DOHH2 (cell line): ENCODE data around the gene FAM78A.

ENCODE experiments used
- H3F3A ChIP-seq: fragments of 200-600 bp; sonication (generic), shearing (Covaris generic); 2 replicates; pipeline ENCODE4 v1.6.0; 2016; ENCODE audit warnings: antibody characterized with exemption, mild to moderate bottlenecking; ENCODE audit not compliant: control insufficient read depth, insufficient read depth
- H3K27ac ChIP-seq: fragments of 200-600 bp; sonication (generic); 2 replicates; pipeline ENCODE4 v1.5.1; 2014; ENCODE audit warnings: low read depth, mild to moderate bottlenecking, low read length, moderate library complexity
- H3K27me3 ChIP-seq: fragments of 200-600 bp; sonication (generic); 2 replicates; pipeline ENCODE4 v1.6.1; 2014; ENCODE audit warnings: mild to moderate bottlenecking, low read length, mixed read lengths; ENCODE audit not compliant: control insufficient read depth
- H3K36me3 ChIP-seq: fragments of 200-600 bp; sonication (generic); 2 replicates; pipeline ENCODE4 v1.6.1; 2014; ENCODE audit warnings: mild to moderate bottlenecking, low read length, moderate library complexity, mixed read lengths; ENCODE audit not compliant: control insufficient read depth
- H3K4me1 ChIP-seq: fragments of 200-600 bp; sonication (generic); 2 replicates; pipeline ENCODE4 v1.6.1; 2014; ENCODE audit warnings: mild to moderate bottlenecking, low read length, mixed read lengths; ENCODE audit not compliant: control insufficient read depth
- H3K4me2 ChIP-seq: fragments of 200-600 bp; sonication (generic); 2 replicates; pipeline ENCODE4 v1.6.0; 2014; ENCODE audit warnings: mild to moderate bottlenecking, low read length, moderate library complexity
- H3K4me3 ChIP-seq: fragments of 200-600 bp; sonication (generic); 2 replicates; pipeline ENCODE4 v1.5.1; 2014; ENCODE audit warnings: mild to moderate bottlenecking, low read length, mixed read lengths
- H3K79me2 ChIP-seq: fragments of 200-600 bp; sonication (generic); 2 replicates; pipeline ENCODE4 v1.6.1; 2014; ENCODE audit warnings: mild to moderate bottlenecking, low read length, mixed read lengths; ENCODE audit not compliant: control insufficient read depth
- H3K9me2 ChIP-seq: fragments of 200-600 bp; sonication (generic); replicated peaks from 2 replicates; pipeline ENCODE4 v1.6.1; 2014; ENCODE audit warnings: mild to moderate bottlenecking, low read length, mixed read lengths; ENCODE audit not compliant: control insufficient read depth
- H3K9me3 ChIP-seq: fragments of 200-600 bp; sonication (generic); 2 replicates; pipeline ENCODE4 v1.6.1; 2014; ENCODE audit warnings: antibody characterized with exemption, low read length, mixed read lengths; ENCODE audit not compliant: control insufficient read depth, insufficient read depth
- H4K20me1 ChIP-seq: fragments of 200-600 bp; sonication (generic); 2 replicates; pipeline ENCODE4 v1.6.0; 2014; ENCODE audit warnings: low read depth, mild to moderate bottlenecking, antibody characterized with exemption, low read length, moderate library complexity; ENCODE audit not compliant: control insufficient read depth, insufficient read depth
- EZH2phosphoT487 ChIP-seq: fragments of 200-600 bp; sonication (generic); IDR thresholded peaks from 2 replicates; pipeline ENCODE4 v1.6.1; 2017; ENCODE audit warnings: borderline replicate concordance, mild to moderate bottlenecking, antibody characterized with exemption, low read length, moderate library complexity, mixed read lengths
- TF ChIP-seq, protein P1 (sequence below): fragments of 200-600 bp; sonication (generic); IDR thresholded peaks from one replicate; pipeline ENCODE4 v1.5.1; 2014; ENCODE audit warnings: antibody characterized with exemption, mild to moderate bottlenecking, low read depth, low read length; ENCODE audit not compliant: poor library complexity, severe bottlenecking

Gene FAM78A

DNA sequence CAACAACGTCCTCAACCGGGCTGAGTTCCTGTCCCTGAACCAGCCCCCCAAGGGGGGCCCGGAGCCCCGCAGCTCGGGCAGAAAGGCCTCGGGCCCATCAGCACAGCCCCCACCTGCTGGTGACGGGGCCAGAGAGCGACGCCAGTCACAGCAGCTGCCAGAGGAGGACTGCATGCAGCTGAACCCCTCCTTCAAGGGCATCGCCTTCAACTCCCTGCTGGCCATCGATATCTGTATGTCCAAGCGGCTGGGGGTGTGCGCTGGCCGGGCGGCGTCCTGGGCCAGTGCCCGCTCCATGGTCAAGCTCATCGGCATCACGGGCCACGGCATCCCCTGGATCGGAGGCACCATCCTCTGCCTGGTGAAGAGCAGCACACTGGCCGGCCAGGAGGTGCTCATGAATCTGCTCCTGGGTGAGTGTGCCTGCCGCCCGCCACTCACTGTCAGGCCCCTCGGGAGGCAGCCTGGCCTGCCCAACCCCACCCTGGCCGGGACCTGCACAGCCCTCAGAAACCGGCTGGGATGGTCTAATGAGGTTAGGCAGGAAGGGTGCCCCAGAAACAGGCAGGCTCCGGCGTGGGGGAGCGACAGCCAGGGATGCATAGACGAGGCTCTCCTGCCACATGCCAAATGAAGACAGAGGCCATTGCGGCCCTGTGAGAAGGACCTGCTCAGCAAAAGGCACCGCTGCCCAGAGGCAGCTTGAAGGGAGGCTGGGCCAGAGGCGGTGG, 13.9 kb upstream of the FAM78A start:
- Histone ChIP-seq H3F3A (no peaks in the 10 kb centered on the region), H3K4me2 (peak overlapping the region; percentile 30), H3K27me3 (no peaks in the 10 kb centered on the region), H3K9me2 (no peaks in the 10 kb centered on the region), H4K20me1 (no peaks in the 10 kb centered on the region), H3K79me2 (no peaks in the 10 kb centered on the region), H3K27ac (no peak overlapping the region), H3K9me3 (no peaks in the 10 kb centered on the region), H3K4me1 (peaks cover 5% of the 10 kb centered on the region; the same call in 1 of the 2 replicates), H3K4me3 (no peak overlapping the region), H3K36me3 (no peaks in the 10 kb centered on the region)
- TF ChIP-seq EZH2phosphoT487 = no peak
- TF ChIP-seq, protein P1, sequence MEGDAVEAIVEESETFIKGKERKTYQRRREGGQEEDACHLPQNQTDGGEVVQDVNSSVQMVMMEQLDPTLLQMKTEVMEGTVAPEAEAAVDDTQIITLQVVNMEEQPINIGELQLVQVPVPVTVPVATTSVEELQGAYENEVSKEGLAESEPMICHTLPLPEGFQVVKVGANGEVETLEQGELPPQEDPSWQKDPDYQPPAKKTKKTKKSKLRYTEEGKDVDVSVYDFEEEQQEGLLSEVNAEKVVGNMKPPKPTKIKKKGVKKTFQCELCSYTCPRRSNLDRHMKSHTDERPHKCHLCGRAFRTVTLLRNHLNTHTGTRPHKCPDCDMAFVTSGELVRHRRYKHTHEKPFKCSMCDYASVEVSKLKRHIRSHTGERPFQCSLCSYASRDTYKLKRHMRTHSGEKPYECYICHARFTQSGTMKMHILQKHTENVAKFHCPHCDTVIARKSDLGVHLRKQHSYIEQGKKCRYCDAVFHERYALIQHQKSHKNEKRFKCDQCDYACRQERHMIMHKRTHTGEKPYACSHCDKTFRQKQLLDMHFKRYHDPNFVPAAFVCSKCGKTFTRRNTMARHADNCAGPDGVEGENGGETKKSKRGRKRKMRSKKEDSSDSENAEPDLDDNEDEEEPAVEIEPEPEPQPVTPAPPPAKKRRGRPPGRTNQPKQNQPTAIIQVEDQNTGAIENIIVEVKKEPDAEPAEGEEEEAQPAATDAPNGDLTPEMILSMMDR = no peak

DNA sequence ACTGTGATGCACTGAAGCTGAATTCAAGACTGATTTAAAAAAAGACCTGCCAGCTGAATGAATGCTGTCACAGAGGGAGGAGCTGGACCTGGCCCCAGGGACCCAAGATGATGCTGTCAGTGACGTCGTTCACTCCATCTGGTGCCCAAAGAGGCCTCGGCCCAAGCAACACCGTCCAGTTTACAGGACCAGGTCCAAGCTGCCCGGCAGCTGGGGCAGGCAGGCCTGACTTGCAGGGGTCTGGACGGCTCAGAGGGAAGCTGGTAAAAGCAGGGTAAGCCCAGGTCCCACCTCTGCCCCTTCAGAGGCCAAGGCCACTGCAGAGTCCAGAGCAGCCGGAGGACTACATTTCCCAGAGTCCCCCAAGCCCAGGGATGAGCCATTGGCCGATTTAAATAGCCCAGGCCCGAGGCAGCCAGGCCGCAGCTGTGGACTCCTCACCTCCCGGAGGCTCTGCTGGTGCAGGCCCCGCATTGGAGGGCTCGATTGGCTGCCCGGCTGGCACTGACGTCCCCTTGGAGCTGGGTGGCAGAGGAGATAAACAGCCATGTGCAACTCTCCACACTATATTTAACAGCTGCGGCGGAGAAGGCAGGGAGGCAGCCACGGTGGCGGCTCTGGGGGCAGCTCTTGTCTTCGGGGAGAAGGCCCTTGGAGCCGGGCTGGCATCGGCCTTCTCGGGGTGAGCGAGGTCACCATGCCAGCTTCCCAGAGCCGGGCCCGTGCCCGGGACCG, 13.2 kb upstream of the FAM78A start, which contains the start of gene PLPP7:
Gene PLPP7, plus strand, starts transcription at position 423 of the 735 bp plus-strand sequence. Its CDS starts 275 bp downstream, at position 698.
- Histone ChIP-seq H3K36me3 (no peaks in the 10 kb centered on the region), H3K9me3 (no peaks in the 10 kb centered on the region), H3K4me3 (0 out of 2 replicates have a peak within 1 kb of the TSS, but pooled peaks have one; percentile 17), H3K27ac (no peak within 1 kb of the TSS), H3F3A (no peaks in the 10 kb centered on the region), H3K79me2 (no peaks in the 10 kb centered on the region), H3K9me2 (no peaks in the 10 kb centered on the region), H4K20me1 (no peaks in the 10 kb centered on the region), H3K4me2 (peak within 1 kb of the TSS; percentile 30), H3K4me1 (peaks cover 5% of the 10 kb centered on the region; the same call in 1 of the 2 replicates), H3K27me3 (no peaks in the 10 kb centered on the region)
- TF ChIP-seq, protein P1 = no peak
- no peak for TF ChIP-seq EZH2phosphoT487

DNA sequence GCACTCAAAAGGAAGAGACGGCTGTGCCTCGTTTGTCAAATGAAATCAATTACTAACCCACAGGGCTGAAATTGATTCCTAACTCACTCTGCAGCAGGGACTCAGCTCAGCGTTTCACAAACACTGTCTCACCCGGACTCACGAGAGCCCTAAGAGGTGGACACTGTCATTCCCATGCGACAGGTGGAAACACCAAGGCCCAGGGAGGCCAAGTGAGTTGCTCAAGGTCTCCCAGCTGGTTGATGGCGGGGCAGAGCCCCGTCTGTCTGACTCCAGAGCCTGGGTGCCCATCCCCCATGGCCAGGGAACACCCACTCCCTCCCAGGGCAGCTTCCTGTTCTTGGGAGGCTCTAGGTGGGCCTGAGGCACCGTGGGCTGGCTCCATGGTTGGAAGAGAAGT, 11.9 kb upstream of the FAM78A start:
- Histone ChIP-seq H4K20me1 (no peaks in the 10 kb centered on the region), H3F3A (no peaks in the 10 kb centered on the region), H3K9me3 (no peaks in the 10 kb centered on the region), H3K36me3 (no peaks in the 10 kb centered on the region), H3K4me2 (no peak overlapping the region), H3K9me2 (no peaks in the 10 kb centered on the region), H3K4me3 (no peak overlapping the region), H3K27me3 (no peaks in the 10 kb centered on the region), H3K27ac (no peak overlapping the region), H3K79me2 (no peaks in the 10 kb centered on the region), H3K4me1 (peaks cover 5% of the 10 kb centered on the region; the same call in 1 of the 2 replicates)
- TF ChIP-seq, protein P1 = no peak
- TF ChIP-seq EZH2phosphoT487 = no peak
